Sigmoid colon (tissue), 7 donors: ENCODE measurements around the gene MCF2L. TPM values are rescaled to one million over a fixed set of nuclear protein-coding genes. Genes with fewer than 3 reads are reported as not detected.

Source experiments
- DNase-seq: peaks from one replicate; pipeline ENCODE4 v3.0.0-alpha.2; 2019
- H3K27ac ChIP-seq, 4 donors: fragments of 200-600 bp; sonication (generic); one replicate each; pipeline ENCODE4 v1.5.1; 2016 to 2019; ENCODE audit warnings: mild to moderate bottlenecking in 1 of 4
- H3K27me3 ChIP-seq, 3 donors: fragments of 200-600 bp; sonication (generic); one replicate each; pipeline ENCODE4 v1.5.1; 2019; ENCODE audit warnings: mild to moderate bottlenecking in 1 of 3
- H3K36me3 ChIP-seq, 4 donors: fragments of 200-600 bp; sonication (generic); one replicate each; pipeline ENCODE4 v1.5.1; 2016 to 2019
- H3K4me1 ChIP-seq, 4 donors: fragments of 200-600 bp; sonication (generic); one replicate each; pipeline ENCODE4 v1.5.1; 2017 to 2019
- H3K4me3 ChIP-seq, 4 donors: fragments of 200-600 bp; sonication (generic); one replicate each; pipeline ENCODE4 v1.5.1; 2017 to 2019; ENCODE audit warnings: mild to moderate bottlenecking in 2 of 4, moderate library complexity in 1 of 4
- H3K9me3 ChIP-seq, 4 donors: fragments of 200-600 bp in 3 of 4; sonication (generic) in 3 of 4; one replicate each; pipeline versions ENCODE4 v1.5.1 to v1.6.1; 2013 to 2019
- EP300 ChIP-seq, 4 donors: sonication (generic); formaldehyde crosslinking; IDR thresholded peaks; one replicate each; pipeline ENCODE4 v1.6.1; 2017; ENCODE audit warnings: antibody characterized with exemption in 4 of 4
- POLR2A ChIP-seq, 2 donors: fragments of 450-650 bp; IDR thresholded peaks; one replicate each; pipeline ENCODE4 v1.6.1; 2016; ENCODE audit warnings: antibody characterized with exemption in 2 of 2, mild to moderate bottlenecking in 2 of 2, moderate library complexity in 2 of 2
- POLR2AphosphoS5 ChIP-seq, 4 donors: sonication (generic); formaldehyde crosslinking; IDR thresholded peaks; one replicate each; pipeline ENCODE4 v1.6.1; 2017; ENCODE audit warnings: antibody characterized with exemption in 4 of 4
- WGBS, 2 donors: extraction: QIAGEN DNeasy Blood & Tissue Kit; methylation state at CpG; one replicate each; pipeline ENCODE4 v1.1.7; 2013; 5-methylcytosine and 5-hydroxymethylcytosine counted together
- intact Hi-C: fragments of 100-400 bp; cut with DNase I; formaldehyde crosslinking; loops from one replicate; pipeline ENCODE4 v1.15.1; 2023
- polyA plus RNA-seq, 3 donors: library from polyadenylated mRNA; stranded (reverse); fragments of 200-250 nt; gene quantifications; one replicate each; pipeline ENCODE4 v1.2.3, GENCODE V29; 2013
- total RNA-seq, 4 donors: library from RNA; depleted of rRNA; stranded (reverse); fragments of >200 nt; gene quantifications; one replicate each; pipeline ENCODE4 v1.1.0, GENCODE V29; 2016
- TF ChIP-seq, protein P1 (sequence below), 4 experiments: fragments of 450-650 bp in 3 of 4; fragments of 200-600 bp in 1 of 4; IDR thresholded peaks; one replicate each; pipeline ENCODE4 v1.5.1; 2016 to 2019; ENCODE audit warnings: antibody characterized with exemption in 4 of 4, mild to moderate bottlenecking in 3 of 4, moderate library complexity in 2 of 4
- donor health status: healthy with polysubstance abuse.
- donor health status: Bipolar disorder and iron deficiency.
- donor health status: healthy.

The MCF2L gene
- total and polyA plus RNA-seq, 7 donors: 7.5 to 59.9 (median 20.2) TPM

DNA sequence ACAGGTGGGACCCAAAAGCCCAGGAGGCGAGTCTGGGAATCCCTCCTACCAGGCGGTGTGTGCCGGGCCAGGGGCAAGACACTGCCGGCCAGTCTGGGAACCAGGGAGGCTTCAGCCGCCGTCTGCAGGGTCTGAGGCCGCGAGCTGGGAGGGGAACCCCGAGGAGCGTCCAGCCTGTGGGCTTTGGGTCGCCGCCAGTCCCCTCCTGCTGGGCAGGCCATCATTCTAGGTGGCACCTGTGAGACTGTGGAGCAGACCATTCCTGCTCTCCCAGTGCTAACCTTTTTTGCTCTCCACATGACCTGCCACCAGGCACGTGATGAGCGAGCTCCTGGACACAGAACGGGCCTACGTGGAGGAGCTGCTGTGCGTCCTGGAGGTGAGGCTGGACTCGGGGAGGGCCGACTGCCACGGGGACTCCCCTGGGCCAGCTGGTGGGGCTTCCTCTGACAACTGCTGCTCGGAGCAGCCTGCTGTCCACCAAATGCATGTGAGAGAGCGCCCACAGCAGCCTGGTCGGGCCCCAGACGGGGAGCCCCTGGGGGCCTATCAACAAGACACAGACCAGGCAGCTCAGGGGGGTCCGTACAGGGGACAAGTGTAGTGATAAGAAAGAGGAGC is 112.0 kb downstream of the MCF2L start:
- Histone ChIP-seq H3K36me3 (no peaks in the 10 kb centered on the region), H3K4me1 (no peaks in the 10 kb centered on the region), H3K4me3 (no peak overlapping the region), H3K27ac (no peak overlapping the region), H3K9me3 (no peaks in the 10 kb centered on the region), H3K27me3 (peaks cover 0 to 4% (median 0%) of the 10 kb centered on the region in 3 donors)
- no peak for DNase-seq
- TF ChIP-seq POLR2A (IDR thresholded peaks at IDR 0.05) (no peak), POLR2AphosphoS5 (IDR thresholded peaks at IDR 0.05) (no peak), EP300 (IDR thresholded peaks at IDR 0.05) (no peak)
- TF ChIP-seq, protein P1, sequence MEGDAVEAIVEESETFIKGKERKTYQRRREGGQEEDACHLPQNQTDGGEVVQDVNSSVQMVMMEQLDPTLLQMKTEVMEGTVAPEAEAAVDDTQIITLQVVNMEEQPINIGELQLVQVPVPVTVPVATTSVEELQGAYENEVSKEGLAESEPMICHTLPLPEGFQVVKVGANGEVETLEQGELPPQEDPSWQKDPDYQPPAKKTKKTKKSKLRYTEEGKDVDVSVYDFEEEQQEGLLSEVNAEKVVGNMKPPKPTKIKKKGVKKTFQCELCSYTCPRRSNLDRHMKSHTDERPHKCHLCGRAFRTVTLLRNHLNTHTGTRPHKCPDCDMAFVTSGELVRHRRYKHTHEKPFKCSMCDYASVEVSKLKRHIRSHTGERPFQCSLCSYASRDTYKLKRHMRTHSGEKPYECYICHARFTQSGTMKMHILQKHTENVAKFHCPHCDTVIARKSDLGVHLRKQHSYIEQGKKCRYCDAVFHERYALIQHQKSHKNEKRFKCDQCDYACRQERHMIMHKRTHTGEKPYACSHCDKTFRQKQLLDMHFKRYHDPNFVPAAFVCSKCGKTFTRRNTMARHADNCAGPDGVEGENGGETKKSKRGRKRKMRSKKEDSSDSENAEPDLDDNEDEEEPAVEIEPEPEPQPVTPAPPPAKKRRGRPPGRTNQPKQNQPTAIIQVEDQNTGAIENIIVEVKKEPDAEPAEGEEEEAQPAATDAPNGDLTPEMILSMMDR (IDR thresholded peaks at IDR 0.05): no peak
- 90% methylated on average over 25 of the region's 25 CpGs for WGBS, 2 donors
- intact Hi-C loops: no loop called here

DNA sequence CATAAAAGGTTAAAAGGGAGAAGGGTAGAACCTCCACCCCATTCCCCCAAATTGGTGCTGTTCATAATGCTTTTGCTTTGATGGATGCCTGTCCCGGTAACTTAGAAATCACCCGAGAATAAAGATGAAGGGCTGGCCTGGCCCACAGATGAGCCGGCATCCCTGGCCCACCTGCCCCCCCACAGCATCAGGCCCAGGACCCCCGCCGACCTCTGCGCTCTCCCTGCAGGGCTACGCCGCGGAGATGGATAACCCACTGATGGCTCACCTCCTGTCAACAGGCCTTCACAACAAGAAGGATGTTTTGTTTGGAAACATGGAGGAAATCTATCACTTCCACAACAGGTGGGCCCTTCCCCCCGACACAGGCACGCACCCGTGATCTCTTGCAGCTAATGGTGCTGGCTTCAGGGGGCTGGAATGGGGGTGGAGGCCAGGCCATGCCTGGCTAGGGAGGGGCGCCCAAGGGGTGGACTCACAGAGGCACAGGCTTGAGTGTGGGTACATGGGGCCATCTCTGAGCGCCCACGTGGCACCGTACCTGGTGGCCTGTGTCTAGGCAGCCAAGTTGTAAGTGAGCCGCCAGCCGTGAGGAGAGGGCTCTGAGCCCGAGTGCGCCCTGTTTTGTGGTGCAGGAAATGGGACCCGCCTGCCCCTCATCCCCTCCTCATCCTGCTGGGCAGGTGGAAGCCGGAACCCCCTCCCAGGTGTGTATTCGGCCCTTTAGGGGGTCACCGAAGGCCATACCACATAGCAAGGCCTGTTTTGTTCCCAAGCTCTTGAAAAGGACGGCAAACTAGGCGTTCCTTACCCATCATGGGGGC is 113.4 kb downstream of the MCF2L start:
- Histone ChIP-seq H3K9me3 (no peaks in the 10 kb centered on the region), H3K27ac (no peak overlapping the region), H3K4me3 (no peak overlapping the region), H3K4me1 (no peaks in the 10 kb centered on the region), H3K27me3 (peaks cover 0 to 10% (median 0%) of the 10 kb centered on the region in 3 donors), H3K36me3 (no peaks in the 10 kb centered on the region)
- TF ChIP-seq POLR2A (IDR thresholded peaks at IDR 0.05): no peak
- no peak for TF ChIP-seq POLR2AphosphoS5 (IDR thresholded peaks at IDR 0.05)
- TF ChIP-seq, protein P1 (IDR thresholded peaks at IDR 0.05): no peak
- TF ChIP-seq EP300 (IDR thresholded peaks at IDR 0.05): no peak
- WGBS, 2 donors: 91 to 92% methylated on average over 26 of the region's 26 CpGs
- intact Hi-C loops: no loop called here
- no peak for DNase-seq

DNA sequence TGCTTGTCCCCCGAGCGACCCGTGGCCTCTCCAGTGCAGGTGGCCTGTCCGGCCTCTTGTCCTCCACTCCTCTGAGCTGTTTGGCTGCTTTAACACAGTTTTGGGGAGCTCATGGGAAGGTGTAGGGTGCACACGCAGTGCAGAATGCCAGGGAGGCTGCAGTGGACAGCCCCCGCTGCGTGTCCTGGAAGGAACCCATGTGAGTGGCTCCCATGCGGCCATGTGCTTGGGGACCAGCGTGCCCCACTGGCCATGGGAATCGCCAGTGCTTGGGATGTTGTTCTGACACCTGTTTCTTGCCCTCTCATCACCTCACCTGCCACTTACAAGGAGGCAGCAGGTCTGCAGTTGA is 114.0 kb downstream of the MCF2L start:
- no peaks in the 10 kb centered on the region for H3K4me1 ChIP-seq
- no peak for TF ChIP-seq EP300 (IDR thresholded peaks at IDR 0.05)
- no peak for TF ChIP-seq POLR2A (IDR thresholded peaks at IDR 0.05)
- TF ChIP-seq, protein P1 (IDR thresholded peaks at IDR 0.05): no peak
- no peak for TF ChIP-seq POLR2AphosphoS5 (IDR thresholded peaks at IDR 0.05)
- H3K9me3 ChIP-seq: no peaks in the 10 kb centered on the region
- no peak overlapping the region for H3K4me3 ChIP-seq
- WGBS, 2 donors: 88 to 92% methylated on average over 10 of the region's 10 CpGs
- H3K27ac ChIP-seq: no peak overlapping the region
- H3K27me3 ChIP-seq: peaks cover 0 to 10% (median 0%) of the 10 kb centered on the region in 3 donors
- no peak for DNase-seq
- H3K36me3 ChIP-seq: no peaks in the 10 kb centered on the region
- intact Hi-C loops: no loop called here

GRCh38 chr13:113083402-113084061 is 114.5 kb downstream of the MCF2L start:
- intact Hi-C loops: no loop called here

More at GRCh38 chr13:113083402-113084061, 114.5 kb downstream of the MCF2L start:
- H3K9me3 ChIP-seq: no peaks in the 10 kb centered on the region
- H3K27ac ChIP-seq: no peak overlapping the region
- 42 to 78% methylated on average over 18 of the region's 18 CpGs for WGBS, 2 donors
- peaks cover 0 to 10% (median 0%) of the 10 kb centered on the region in 3 donors for H3K27me3 ChIP-seq
- DNase-seq: no peak
- H3K4me1 ChIP-seq: no peaks in the 10 kb centered on the region
- H3K4me3 ChIP-seq: no peak overlapping the region
- H3K36me3 ChIP-seq: no peaks in the 10 kb centered on the region
- TF ChIP-seq POLR2A (IDR thresholded peaks at IDR 0.05): no peak
- TF ChIP-seq, protein P1 (IDR thresholded peaks at IDR 0.05): no peak
- TF ChIP-seq POLR2AphosphoS5 (IDR thresholded peaks at IDR 0.05): no peak
- no peak for TF ChIP-seq EP300 (IDR thresholded peaks at IDR 0.05)
